Activated CD8-positive, alpha-beta memory T cell treated with anti-CD3 and anti-CD28 coated beads for 4 hours (primary cell): Measurements from ENCODE around the gene GRAMD1A.
A peak's percentile ranks its signal among the peaks of the same experiment; 100 is the strongest.
"Not testable (repeated sequence)": the region's sequence is repeated elsewhere in the genome, so short reads cannot be mapped to it uniquely, and the experiment has no call there.

Experiments used
- DNase-seq, 2 donors: peaks; one replicate each; pipeline ENCODE4 v3.0.0-alpha.2; 2020; ENCODE audit warnings: low read depth in 2 of 2

The GRAMD1A gene

DNA sequence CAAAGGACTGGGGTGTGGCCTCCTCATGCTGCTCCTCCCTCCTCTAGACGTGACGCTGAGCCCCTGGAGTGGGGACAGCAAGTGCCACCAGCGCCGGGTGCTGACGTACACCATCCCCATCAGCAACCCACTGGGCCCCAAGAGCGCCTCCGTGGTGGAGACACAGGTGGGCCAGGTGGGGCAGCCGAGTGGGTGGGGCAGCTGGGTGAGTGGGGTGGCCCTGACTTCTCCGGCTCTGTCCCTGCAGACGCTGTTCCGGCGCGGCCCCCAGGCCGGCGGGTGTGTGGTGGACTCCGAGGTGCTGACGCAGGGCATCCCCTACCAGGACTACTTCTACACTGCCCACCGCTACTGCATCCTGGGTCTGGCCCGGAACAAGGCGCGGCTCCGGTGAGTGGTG lies 19.0 kb downstream of the GRAMD1A start:
- no peak for DNase-seq

DNA sequence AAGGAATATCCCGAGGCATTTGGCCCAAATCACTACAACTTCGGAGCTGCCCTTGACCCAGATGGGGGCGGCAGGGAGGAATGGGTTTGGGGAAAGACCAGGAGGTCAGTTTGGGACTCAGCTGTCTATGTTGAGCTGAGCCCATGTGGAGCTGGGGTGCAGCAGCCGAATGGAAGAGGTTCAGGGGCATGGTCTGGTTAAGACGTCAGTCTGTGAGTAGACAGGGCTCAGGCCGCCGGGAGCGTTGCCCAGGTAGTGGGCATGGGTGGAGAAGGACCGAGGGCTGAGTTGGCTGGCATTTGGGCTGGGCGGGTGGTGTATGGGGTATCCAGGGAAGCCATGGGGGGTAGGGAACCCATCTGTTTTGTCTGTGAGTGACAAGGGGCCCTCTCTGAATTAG lies 20.9 kb downstream of the GRAMD1A start:
- DNase-seq, result no peak

DNA sequence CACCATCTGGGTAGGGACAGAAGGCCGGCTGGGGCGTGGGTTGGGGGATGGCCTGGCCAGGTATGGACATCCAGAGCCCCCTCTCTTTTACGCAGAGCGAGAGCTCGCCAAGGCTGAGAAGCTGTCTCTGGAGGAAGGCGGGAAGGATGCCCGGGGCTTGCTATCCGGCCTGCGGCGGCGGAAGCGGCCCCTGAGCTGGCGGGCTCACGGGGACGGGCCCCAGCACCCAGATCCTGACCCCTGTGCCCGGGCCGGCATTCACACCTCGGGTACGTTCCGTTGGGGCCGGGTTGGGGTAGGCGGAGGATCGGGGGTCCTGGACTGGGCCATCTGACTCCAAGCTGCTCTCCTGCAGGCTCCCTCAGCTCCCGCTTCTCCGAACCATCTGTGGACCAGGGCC lies 21.5 kb downstream of the GRAMD1A start:
- no peak for DNase-seq

DNA sequence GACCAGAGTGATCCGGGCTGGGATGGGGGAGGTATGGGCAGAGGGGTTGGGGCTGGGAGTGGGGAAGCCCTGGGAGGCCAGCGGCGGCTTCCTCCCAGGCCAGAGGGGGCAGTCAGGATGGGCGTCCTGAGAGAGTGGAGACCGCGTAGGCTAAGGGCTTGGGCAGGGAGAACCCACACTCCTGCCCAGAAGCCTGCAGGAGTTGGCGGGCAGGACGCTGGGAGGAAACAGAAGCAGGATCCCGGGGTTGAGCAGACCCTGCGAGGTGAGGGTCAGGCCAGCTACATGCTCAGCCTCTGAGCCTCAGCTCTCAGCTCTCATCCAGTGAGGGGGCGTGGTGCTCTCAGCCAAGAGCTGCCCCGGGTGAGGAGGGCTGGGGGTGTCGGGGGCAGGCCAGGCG lies 22.3 kb downstream of the GRAMD1A start:
- DNase-seq, result no peak

- no peak for DNase-seq
Observed at GRCh38 chr19:35023428-35023827, 23.3 kb downstream of the GRAMD1A start.

GRCh38 chr19:35024095-35024494 lies 24.0 kb downstream of the GRAMD1A start:
- DNase-seq, result no peak

DNA sequence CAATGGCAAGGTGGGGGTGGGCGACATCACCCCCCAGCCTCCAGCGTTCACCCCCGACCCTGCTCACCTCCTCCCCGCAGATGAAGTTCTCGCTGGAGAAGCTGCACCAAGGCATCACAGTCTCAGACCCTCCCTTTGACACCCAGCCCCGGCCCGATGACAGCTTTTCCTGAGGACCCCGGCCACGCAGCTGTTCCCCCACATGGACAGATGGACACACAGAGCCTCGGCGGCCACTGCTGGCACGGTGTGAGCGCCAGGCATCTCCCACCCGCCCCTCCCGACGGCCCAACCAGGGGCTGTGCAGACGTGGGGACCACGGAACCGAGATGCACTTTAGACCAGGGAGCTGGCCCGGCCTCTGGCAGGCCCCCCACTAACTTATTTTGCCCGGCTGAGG lies 25.8 kb downstream of the GRAMD1A start:
- no peak for DNase-seq

DNA sequence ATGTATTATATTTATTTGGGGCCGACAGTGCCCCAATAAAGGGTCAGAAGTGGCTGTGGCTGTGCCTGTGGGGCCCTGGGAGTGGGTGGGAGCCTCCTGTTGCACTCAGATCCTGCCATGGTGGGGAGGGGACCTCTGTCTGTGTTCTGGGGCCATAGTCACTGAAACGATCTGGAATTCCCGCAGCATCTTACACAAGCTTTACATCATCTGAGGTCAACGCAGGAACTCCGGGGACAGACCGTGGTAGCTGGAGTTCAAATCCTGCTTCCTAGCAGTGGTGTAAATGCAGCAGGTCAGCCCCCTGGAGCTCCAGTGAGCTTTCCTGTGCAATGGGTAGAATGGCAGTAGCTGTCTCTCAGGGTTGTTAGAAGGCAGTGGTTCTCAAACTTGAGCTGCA lies 26.3 kb downstream of the GRAMD1A start:
- no peak for DNase-seq

DNA sequence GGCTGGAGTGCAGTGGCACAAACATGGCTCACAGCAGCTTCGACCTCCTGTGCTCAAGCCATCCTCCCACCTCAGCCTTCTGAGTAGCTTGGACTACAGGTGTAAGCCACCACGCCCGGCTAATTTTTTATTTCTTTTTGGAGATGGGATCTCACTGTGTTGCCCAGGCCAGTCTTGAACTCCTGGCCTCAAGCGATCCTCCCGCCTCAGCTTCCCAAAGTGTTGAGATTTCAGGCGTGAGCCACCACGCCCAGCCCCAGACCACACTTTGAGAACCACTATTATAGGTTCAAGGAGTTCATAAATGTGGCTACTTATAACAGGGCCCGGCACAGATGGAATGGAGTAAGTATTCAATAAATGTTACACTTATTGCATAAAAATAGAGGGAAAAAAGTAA lies 26.9 kb downstream of the GRAMD1A start:
- DNase-seq, result no peak

GRCh38 chr19:35027851-35028599 lies 27.9 kb downstream of the GRAMD1A start:
- DNase-seq, result no peak

GRCh38 chr19:35028600-35028885 lies 28.4 kb downstream of the GRAMD1A start:
- not testable (repeated sequence) for DNase-seq

DNA sequence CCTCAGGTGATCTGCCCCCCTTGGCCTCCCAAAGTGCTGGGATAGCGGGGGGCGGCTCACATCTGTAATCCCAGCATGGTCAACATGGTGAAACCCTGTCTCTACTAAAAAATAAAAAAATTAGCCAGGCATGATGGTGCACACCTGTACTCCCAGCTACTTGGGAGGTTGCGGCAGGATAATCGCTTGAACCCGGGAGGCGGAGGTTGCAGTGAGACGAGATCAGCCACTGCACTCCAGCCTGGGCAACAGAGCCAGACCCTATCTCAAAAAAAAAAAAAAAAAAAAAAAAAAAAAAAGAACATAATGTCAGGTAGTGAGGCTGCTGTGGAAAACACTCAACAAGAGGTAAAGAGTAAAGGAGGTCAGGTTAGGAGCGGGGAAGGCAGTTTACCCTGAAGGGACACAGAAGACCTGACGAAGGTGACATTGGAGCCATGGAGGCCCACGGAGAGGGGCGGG lies 29.2 kb downstream of the GRAMD1A start:
- not testable (repeated sequence) for DNase-seq

GRCh38 chr19:35029737-35030256 lies 29.7 kb downstream of the GRAMD1A start:
- no peak for DNase-seq

DNA sequence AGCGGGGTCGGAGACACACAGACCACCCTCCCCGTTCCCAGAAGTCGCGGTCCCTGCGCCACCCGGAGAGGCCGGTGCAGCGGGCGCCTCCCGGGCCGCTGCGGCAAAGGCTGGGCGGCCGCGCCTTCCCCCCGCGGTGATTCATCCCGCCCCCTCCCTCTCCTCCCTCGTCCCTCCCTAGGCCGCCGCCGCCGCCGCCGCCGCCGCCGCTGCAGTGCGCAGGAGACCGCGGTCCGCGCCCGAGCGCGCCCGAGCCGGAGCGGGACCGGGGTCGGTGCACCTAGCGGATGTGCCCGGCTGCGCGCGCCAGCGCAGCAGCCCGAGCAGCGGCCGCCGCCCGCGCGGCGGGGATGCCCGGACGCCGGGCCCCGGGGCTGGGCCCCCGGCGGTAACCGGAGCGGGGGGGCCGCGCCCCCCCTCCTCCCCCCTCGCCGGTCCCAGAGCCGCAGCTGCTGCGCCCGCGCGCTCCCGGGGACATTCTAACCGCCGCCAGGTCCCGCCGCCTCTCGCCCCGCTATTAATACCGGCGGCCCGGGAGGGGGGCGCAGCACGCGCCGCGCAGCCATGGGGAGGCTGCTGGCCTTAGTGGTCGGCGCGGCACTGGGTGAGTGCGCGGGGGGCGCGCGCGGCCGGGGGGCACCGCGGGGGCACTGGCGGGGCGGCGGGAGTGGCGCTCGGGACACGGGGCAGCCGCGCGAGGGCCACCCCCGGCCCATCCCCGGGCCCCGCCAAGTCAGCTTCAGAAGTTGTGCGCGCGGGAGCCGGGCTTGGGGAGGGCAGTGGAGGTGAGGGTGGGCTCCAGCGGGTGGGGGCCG lies 30.3 kb downstream of the GRAMD1A start, which contains the start of gene SCN1B:
SCN1B (plus strand) TSS at position 214 of the 815 bp plus-strand sequence; CDS start at position 565, 351 bp downstream.
- peak; percentile 39 to 48 for DNase-seq

DNA sequence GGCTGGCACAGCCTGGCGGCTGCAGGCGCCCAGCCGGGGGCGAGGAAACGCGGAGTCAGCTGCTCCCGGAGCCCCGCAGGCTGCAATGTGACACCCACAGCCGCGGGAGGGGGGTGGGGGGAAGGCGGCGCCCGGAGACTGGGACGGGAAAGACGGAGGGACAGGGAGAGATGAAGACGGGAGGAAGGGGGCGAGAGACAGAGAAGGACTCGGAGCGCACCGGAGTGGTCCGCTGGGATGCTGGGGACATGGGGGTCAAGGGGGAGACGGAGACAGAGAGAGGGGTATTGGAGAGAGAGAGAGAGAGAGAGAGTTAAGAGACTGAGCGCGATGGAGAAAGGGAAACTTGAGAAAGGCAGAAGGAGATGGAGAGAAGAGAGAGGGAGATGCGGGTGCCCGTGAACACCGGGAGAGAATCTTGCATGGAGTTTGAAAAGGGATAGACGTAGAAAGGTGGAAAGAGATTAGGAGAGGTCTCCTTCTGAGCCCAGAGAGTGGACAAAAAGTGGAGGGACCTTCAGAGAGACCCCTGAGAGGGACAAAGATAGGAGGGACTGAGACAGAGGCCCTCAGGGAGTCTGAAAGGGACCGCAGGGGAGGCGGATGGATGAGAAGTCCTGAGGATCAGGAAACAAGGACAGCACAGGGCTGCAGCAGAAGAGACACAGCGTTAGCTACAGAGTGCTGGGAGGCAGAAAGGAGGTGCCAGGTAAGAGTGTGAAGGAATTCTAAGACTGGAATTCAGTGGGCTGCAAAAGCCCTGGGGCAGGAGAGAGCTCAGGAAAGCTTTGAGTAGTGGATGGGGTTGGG lies 31.2 kb downstream of the GRAMD1A start:
- no peak for DNase-seq

DNA sequence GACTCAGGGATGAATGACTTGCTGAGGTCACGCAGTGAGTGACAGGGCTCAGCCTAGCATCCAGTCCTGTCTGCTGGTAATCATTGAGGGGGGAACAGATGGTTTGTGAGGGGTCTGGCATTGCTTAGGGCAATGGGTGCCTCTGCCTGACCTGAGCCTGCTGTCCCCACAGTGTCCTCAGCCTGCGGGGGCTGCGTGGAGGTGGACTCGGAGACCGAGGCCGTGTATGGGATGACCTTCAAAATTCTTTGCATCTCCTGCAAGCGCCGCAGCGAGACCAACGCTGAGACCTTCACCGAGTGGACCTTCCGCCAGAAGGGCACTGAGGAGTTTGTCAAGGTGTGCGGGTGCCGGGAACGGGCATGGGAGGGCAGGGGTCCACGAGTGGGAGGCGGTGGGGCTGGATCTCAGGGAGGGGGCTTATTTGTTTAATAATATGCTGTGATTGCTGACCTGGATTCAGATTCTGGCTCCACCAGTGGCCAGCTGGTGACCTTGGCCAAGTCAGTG lies 32.3 kb downstream of the GRAMD1A start:
- no peak for DNase-seq

GRCh38 chr19:35033067-35034004 lies 33.2 kb downstream of the GRAMD1A start:
- no peak for DNase-seq

- DNase-seq, result no peak
Observed at GRCh38 chr19:35034005-35034502, 33.9 kb downstream of the GRAMD1A start.

DNA sequence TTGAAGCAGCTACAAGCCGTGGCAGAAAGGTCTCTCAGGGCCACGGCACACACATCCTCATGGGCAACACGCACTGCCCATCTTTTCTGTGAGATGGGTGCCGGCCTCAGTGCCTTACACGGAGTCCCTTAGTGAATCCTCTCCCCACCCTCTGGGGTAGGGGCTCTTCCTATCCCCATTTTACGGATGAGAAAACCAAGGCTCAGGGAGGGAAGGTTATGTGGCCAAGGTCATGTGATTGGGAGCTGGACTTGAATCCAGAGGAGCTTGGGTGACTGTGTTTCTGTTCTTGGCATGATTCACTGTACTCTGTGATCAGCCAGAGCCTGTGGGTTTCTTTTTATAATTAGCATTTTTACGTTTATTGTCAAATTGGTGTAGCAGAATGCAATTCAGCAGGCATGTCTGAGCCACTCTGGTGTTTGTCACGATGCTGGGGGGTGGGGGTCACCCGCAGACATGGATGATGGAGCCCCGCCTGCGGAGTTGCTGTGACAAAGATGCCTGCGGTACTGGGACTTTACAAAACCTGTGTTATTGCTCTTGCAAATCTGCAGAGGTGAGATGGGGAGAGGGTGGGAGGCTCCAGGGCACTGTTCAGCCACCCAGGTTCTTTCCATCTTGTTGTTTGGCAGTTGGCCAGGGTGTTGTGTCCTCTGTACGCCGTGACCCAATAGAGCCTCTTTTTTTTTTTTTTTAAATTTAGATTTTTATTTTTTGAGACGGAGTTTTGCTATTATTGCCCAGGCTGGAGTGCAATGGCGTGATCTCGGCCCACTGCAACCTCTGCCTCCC lies 34.7 kb downstream of the GRAMD1A start:
- no peak for DNase-seq
